B cell (primary cell): ENCODE data around the gene RPLP1. TPM values are rescaled to one million over a fixed set of nuclear protein-coding genes. Genes with fewer than 3 reads are reported as not detected.

Source experiments
- ATAC-seq: fragments of 200-7000 bp; cut with Tn5 transposase; one replicate; pipeline ENCODE4 v1.10.0; 2021; ENCODE audit warnings: low read depth, mild to moderate bottlenecking, moderate number of reproducible peaks, moderate library complexity
- CTCF ChIA-PET: fragments of 350-600 bp; sonication (Branson Sonifier 250); formaldehyde crosslinking; loops from one replicate; lab custom pipeline; 2021; ENCODE audit warnings: antibody characterized with exemption, inconsistent platforms; lab: Charles Lee
- POLR2A ChIA-PET: fragments of 350-600 bp; sonication (Branson Sonifier 250); formaldehyde crosslinking; loops from one replicate; lab custom pipeline; 2021; ENCODE audit warnings: antibody characterized with exemption; lab: Charles Lee
- DNase-seq: peaks from one replicate; pipeline ENCODE4 v3.0.0; 2013
- H2AFZ ChIP-seq: 2 replicates; pipeline ENCODE4 v1.6.1; 2012; ENCODE audit warnings: mild to moderate bottlenecking, low read depth, low read length; ENCODE audit not compliant: insufficient read depth, poor library complexity, severe bottlenecking
- H3K27ac ChIP-seq, 2 donors: 1 replicate in 1 of 2; 2 replicates in 1 of 2; pipeline ENCODE4 v1.5.1; 2012 to 2013; ENCODE audit warnings: low read length in 2 of 2, mild to moderate bottlenecking in 2 of 2, moderate library complexity in 1 of 2
- H3K27me3 ChIP-seq, 4 experiments: fragments of 200-600 bp in 1 of 4; sonication (generic) in 1 of 4; replicated peaks in 1 of 4; 1 replicate in 2 of 4; 2 replicates in 2 of 4; pipeline versions ENCODE4 v1.6.1 to v1.7.0; 2013 to 2016; ENCODE audit warnings: low read length in 3 of 4, mild to moderate bottlenecking in 2 of 4, mixed read lengths in 1 of 4, moderate library complexity in 1 of 4; ENCODE audit not compliant: insufficient read depth in 4 of 4, control insufficient read depth in 3 of 4; ENCODE audit errors: control extremely low read depth in 1 of 4
- H3K36me3 ChIP-seq, 2 experiments: replicated peaks in 1 of 2; 1 replicate in 1 of 2; 2 replicates in 1 of 2; pipeline versions ENCODE4 v1.6.1 to v1.7.1; 2013; ENCODE audit warnings: low read length in 1 of 2; ENCODE audit not compliant: insufficient read depth in 2 of 2, control insufficient read depth in 1 of 2; ENCODE audit errors: control extremely low read depth in 1 of 2, extremely low read depth in 1 of 2
- H3K4me1 ChIP-seq, 2 donors: fragments of 200-600 bp in 1 of 2; sonication (generic) in 1 of 2; 1 replicate in 1 of 2; 2 replicates in 1 of 2; pipeline versions ENCODE4 v1.5.1 to v1.6.1; 2013 to 2017; ENCODE audit warnings: low read length in 2 of 2; ENCODE audit not compliant: control insufficient read depth in 2 of 2, insufficient read depth in 2 of 2
- H3K4me2 ChIP-seq: replicated peaks from 2 replicates; pipeline ENCODE3; 2012; ENCODE audit warnings: mild to moderate bottlenecking, low read depth, low read length; ENCODE audit not compliant: poor library complexity, severe bottlenecking
- H3K4me3 ChIP-seq, 5 experiments: fragments of 200-600 bp in 1 of 5; sonication (generic) in 1 of 5; 1 replicate in 3 of 5; 2 replicates in 2 of 5; pipeline versions ENCODE4 v1.5.1 to v1.7.0; 2011 to 2016; ENCODE audit warnings: low read length in 4 of 5, mild to moderate bottlenecking in 4 of 5, low read depth in 2 of 5, control low read depth in 1 of 5, moderate library complexity in 1 of 5; ENCODE audit not compliant: insufficient read depth in 1 of 5; ENCODE audit errors: control extremely low read depth in 1 of 5, extremely low read depth in 1 of 5
- H3K79me2 ChIP-seq: fragments of 200-600 bp; sonication (generic); one replicate; pipeline ENCODE4 v1.6.0; 2016; ENCODE audit warnings: low read length; ENCODE audit not compliant: control insufficient read depth, insufficient read depth
- H3K9ac ChIP-seq: fragments of 200-600 bp; sonication (generic); 2 replicates; pipeline ENCODE4 v1.6.1; 2017; ENCODE audit warnings: mild to moderate bottlenecking, low read length, moderate library complexity
- H3K9me3 ChIP-seq, 3 donors: one replicate each; pipeline versions ENCODE4 v1.6.1 to v1.7.1; 2013; ENCODE audit warnings: low read length in 2 of 3; ENCODE audit not compliant: control insufficient read depth in 2 of 3, insufficient read depth in 1 of 3; ENCODE audit errors: control extremely low read depth in 1 of 3
- H4K20me1 ChIP-seq: 2 replicates; pipeline ENCODE4 v1.6.0; 2012; ENCODE audit warnings: mild to moderate bottlenecking, low read length; ENCODE audit not compliant: insufficient read depth, control insufficient read depth, poor library complexity, severe bottlenecking
- H3K27ac Mint-ChIP-seq: one replicate; pipeline ENCODE4 v1.8.0; 2021; ENCODE audit warnings: mixed read lengths
- H3K27me3 Mint-ChIP-seq: one replicate; pipeline ENCODE4 v1.8.0; 2021; ENCODE audit warnings: mixed read lengths
- H3K4me1 Mint-ChIP-seq: one replicate; pipeline ENCODE4 v1.8.0; 2021; ENCODE audit warnings: mixed read lengths
- H3K4me3 Mint-ChIP-seq: one replicate; pipeline ENCODE4 v1.8.0; 2021; ENCODE audit warnings: mixed read lengths
- H3K9me3 Mint-ChIP-seq: one replicate; pipeline ENCODE4 v1.8.0; 2022; ENCODE audit warnings: mixed read lengths; ENCODE audit not compliant: insufficient read depth
- EZH2 ChIP-seq: IDR thresholded peaks from 2 replicates; pipeline ENCODE4 v1.6.1; 2012; ENCODE audit warnings: borderline replicate concordance, low read depth, mild to moderate bottlenecking, moderate library complexity, low read length; ENCODE audit not compliant: insufficient read depth, poor library complexity, severe bottlenecking
- WGBS: methylation state at CpG from one replicate; pipeline ENCODE4 v1.1.5; 2013; ENCODE audit warnings: missing lambda C conversion rate; ENCODE audit not compliant: insufficient coverage; 5-methylcytosine and 5-hydroxymethylcytosine counted together
- intact Hi-C: fragments of 100-400 bp; cut with micrococcal nuclease; formaldehyde crosslinking; loops from one replicate; pipeline ENCODE4 v1.10.0; 2022
- polyA plus RNA-seq: library from polyadenylated mRNA; depleted of rRNA; stranded (reverse); fragments of >200 nt; gene quantifications from 2 replicates; pipeline ENCODE4 v1.2.3, GENCODE V29; 2012
- total RNA-seq, 2 donors: library from RNA; stranded (reverse); fragments of 120-200 nt in 1 of 2; gene quantifications; 1 replicate in 1 of 2; 2 replicates in 1 of 2; pipeline versions ENCODE4 v1.2.3 to v1.2.4, GENCODE V29; 2013 to 2022
- TF ChIP-seq, protein P1 (sequence below): fragments of 200-600 bp; IDR thresholded peaks from one replicate; pipeline ENCODE4 v1.8.0; 2022; ENCODE audit warnings: antibody characterized with exemption, mild to moderate bottlenecking

Gene RPLP1
- total and polyA plus RNA-seq, 2 donors (not counting 1 experiment from before 2014, with no cell fraction given): 2,373 to 2,470 TPM

DNA sequence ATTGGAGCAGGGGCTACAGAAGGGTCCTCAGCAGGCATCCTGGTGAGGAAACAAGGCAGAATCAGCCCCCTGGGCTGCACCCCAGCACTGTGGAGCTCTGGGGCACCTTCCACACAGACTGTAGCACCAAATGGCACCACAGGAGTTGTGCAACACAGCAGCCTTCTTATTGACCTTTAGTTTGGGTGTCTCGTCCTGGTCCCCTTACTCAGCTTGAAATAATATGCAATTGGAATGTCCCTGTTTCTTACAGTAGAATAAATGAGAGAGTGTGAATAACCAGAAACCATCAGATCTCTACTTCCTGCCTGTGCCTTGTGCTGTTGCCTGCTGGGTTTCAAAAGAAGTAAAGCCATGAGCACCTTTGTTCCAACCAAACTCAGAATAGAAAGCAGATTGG lies 44.5 kb downstream of the RPLP1 start:
- Mint-ChIP-seq H3K4me1 (no peaks in the 10 kb centered on the region), H3K27me3 (peaks cover 6% of the 10 kb centered on the region), H3K9me3 (no peaks in the 10 kb centered on the region), H3K27ac (no peak overlapping the region), H3K4me3 (no peak overlapping the region)
- H3K4me1 ChIP-seq: no peaks in the 10 kb centered on the region
- H3K27me3 ChIP-seq: no peaks in the 10 kb centered on the region
- H3K9me3 ChIP-seq: no peaks in the 10 kb centered on the region
- no peaks in the 10 kb centered on the region for H3K79me2 ChIP-seq
- no peaks in the 10 kb centered on the region for H4K20me1 ChIP-seq
- no CpG with 5 or more reads among the region's 1 CpG for WGBS
- ChIA-PET CTCF (no interaction called here), POLR2A (no interaction called here)
- H3K4me3 ChIP-seq: no peak overlapping the region
- H3K36me3 ChIP-seq: no peaks in the 10 kb centered on the region
- H3K4me2 ChIP-seq: no peak overlapping the region
- no peak overlapping the region for H2AFZ ChIP-seq
- no peak for DNase-seq
- H3K9ac ChIP-seq: no peak overlapping the region
- ATAC-seq: no peak
- intact Hi-C loops: no loop called here
- H3K27ac ChIP-seq: no peak overlapping the region
- TF ChIP-seq, protein P1, sequence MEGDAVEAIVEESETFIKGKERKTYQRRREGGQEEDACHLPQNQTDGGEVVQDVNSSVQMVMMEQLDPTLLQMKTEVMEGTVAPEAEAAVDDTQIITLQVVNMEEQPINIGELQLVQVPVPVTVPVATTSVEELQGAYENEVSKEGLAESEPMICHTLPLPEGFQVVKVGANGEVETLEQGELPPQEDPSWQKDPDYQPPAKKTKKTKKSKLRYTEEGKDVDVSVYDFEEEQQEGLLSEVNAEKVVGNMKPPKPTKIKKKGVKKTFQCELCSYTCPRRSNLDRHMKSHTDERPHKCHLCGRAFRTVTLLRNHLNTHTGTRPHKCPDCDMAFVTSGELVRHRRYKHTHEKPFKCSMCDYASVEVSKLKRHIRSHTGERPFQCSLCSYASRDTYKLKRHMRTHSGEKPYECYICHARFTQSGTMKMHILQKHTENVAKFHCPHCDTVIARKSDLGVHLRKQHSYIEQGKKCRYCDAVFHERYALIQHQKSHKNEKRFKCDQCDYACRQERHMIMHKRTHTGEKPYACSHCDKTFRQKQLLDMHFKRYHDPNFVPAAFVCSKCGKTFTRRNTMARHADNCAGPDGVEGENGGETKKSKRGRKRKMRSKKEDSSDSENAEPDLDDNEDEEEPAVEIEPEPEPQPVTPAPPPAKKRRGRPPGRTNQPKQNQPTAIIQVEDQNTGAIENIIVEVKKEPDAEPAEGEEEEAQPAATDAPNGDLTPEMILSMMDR: no peak
- TF ChIP-seq EZH2: no peak

DNA sequence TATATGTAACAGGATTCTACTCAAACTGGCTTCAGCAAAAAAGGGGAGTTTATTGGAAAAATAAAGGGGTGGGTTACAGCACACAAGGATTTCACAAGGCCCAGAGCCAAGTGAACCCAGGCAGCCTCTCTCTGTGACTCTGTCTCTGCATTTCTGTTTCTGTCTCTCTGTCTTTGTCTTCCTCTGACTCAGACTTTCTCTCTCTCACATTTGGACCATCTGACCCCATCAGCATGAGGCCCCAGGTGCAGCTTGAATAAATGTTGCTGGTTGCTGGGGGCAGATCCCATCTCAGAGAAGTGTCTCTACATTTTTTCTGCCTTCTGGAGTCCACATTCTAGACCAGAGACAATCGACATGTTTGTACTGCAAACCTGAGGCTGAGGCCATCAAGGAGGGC lies 45.0 kb downstream of the RPLP1 start:
- Histone ChIP-seq H2AFZ (no peak overlapping the region), H4K20me1 (no peaks in the 10 kb centered on the region), H3K9me3 (no peaks in the 10 kb centered on the region), H3K4me2 (no peak overlapping the region), H3K9ac (no peak overlapping the region), H3K4me1 (no peaks in the 10 kb centered on the region), H3K27me3 (no peaks in the 10 kb centered on the region), H3K27ac (no peak overlapping the region), H3K4me3 (no peak overlapping the region), H3K36me3 (no peaks in the 10 kb centered on the region), H3K79me2 (no peaks in the 10 kb centered on the region)
- ChIA-PET POLR2A (no interaction called here), CTCF (no interaction called here)
- Mint-ChIP-seq H3K4me1 (no peaks in the 10 kb centered on the region), H3K4me3 (no peak overlapping the region), H3K27ac (no peak overlapping the region), H3K9me3 (no peaks in the 10 kb centered on the region), H3K27me3 (peaks cover 6% of the 10 kb centered on the region)
- intact Hi-C loops: no loop called here
- ATAC-seq (no peak), DNase-seq (no peak)
- whole genome bisulfite sequencing: no CpG with 5 or more reads among the region's 1 CpG
- no peak for TF ChIP-seq EZH2
- TF ChIP-seq, protein P1: no peak
